HG03159 (cell line): ENCODE results near the gene GSTT4.
"Not testable (repeated sequence)": the region's sequence is repeated elsewhere in the genome, so short reads cannot be mapped to it uniquely, and the experiment has no call there.

Source experiments
- ATAC-seq: cut with Tn5 transposase; IDR thresholded peaks from one replicate; pipeline ENCODE4 v1.9.1; 2021; ENCODE audit warnings: mild to moderate bottlenecking, moderate library complexity; ENCODE audit not compliant: unreplicated experiment

GSTT4 gene

DNA sequence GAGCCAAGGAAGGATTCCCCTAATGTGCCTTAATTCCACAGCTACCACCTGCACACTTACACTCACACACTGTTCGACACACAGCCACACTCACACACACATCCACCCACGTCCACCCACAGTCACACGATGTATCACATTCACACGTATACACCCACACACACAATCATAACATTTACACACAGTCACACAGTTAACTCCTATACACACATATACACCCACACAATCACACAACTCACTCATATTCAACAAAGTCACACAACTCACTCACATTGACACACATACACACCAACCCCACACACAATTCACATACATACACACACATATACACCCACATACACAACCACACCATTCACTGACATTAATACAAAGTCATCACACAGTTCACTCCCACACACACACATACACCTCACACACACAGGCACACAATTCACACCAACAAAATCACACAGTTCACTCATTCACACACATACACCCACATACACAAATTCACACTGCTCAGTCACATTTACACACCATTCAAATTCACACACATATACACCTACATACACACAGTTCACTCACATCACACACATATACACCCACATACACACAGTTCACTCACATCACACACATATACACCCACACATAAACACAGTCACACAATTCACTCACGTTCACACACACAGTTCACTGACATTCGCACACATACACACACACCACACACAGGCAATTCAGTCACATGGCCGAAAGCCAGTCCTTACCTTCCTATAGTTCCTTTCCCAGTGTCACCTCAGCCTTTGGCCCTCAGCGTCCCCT is 50.9 kb downstream of the GSTT4 start:
- not testable (repeated sequence) for ATAC-seq

GRCh38 chr22:23953485-23953884 is 51.8 kb downstream of the GSTT4 start:
- ATAC-seq, result not testable (repeated sequence)

GRCh38 chr22:23952794-23953405 is 52.4 kb downstream of the GSTT4 start:
- ATAC-seq, result not testable (repeated sequence)

DNA sequence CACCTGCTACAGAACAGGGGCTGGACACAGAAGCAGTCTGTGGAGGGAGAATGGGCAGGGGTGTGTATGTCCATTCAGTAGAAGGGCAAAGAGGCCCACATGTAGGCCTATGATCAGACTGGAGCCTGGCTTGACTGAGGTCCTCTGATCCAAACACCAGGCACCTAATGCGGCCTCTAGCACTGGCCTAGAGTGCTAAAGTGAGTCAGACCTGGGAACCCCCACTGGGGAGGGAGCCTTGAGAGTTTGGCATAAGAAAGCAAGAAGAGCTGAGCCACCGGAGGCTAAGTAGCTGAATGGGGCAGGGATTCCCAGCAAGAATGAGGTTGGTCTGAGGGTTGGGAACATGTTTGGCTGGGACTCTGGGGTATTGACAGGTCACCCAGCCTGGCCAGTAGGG is 53.9 kb downstream of the GSTT4 start:
- not testable (repeated sequence) for ATAC-seq

- not testable (repeated sequence) for ATAC-seq
Measured at GRCh38 chr22:23949764-23950163, 55.5 kb downstream of the GSTT4 start.
